ENCODE results near the gene EGR2. TPM values are rescaled to one million over a fixed set of nuclear protein-coding genes. Genes with fewer than 3 reads are reported as not detected.

EGR2 gene
- total RNA-seq, 1 donor from 2014 or later: 6.5 TPM

GRCh38 chr10:62804356-62805230 is 11.6 kb downstream of the EGR2 start, which contains the start of gene ADO:
Gene ADO (plus strand): TSS chr10:62804720. CDS start chr10:62805060, 340 bp downstream.
- H3K9ac ChIP-seq: peak within 1 kb of the TSS; percentile 73
- DNase-seq (ENCODE audit: low spot score): peak; percentile 96
- H3K4me1 Mint-ChIP-seq: peaks cover 37% of the 10 kb centered on the region
- no peaks in the 10 kb centered on the region for H3K27me3 ChIP-seq
- H3K9me3 ChIP-seq (ENCODE audit: low read depth): no peaks in the 10 kb centered on the region
- peaks cover 37% of the 10 kb centered on the region for H3K4me1 ChIP-seq
- H3F3A ChIP-seq (ENCODE audit: low read depth): peaks cover 21% of the 10 kb centered on the region
- H3K79me2 ChIP-seq (ENCODE audit: low read depth): peaks cover 47% of the 10 kb centered on the region
- peaks cover 45% of the 10 kb centered on the region for H4K20me1 ChIP-seq (ENCODE audit: low read depth)
- peak within 1 kb of the TSS; percentile 96 for H3K4me3 Mint-ChIP-seq
- H3K9me3 Mint-ChIP-seq: no peaks in the 10 kb centered on the region
- peak within 1 kb of the TSS; percentile 99 for H3K27ac Mint-ChIP-seq
- no peaks in the 10 kb centered on the region for H3K36me3 ChIP-seq
- H3K4me2 ChIP-seq: peak within 1 kb of the TSS; percentile 90
- peak within 1 kb of the TSS; percentile 87 for H2AFZ ChIP-seq (replicated peaks)
- H3K27ac ChIP-seq: peak within 1 kb of the TSS; percentile 74
- H3K4me3 ChIP-seq: peak within 1 kb of the TSS; percentile 76
- H3K36me3 Mint-ChIP-seq: peaks cover 5% of the 10 kb centered on the region
- no peak for TF ChIP-seq EZH2phosphoT487 (IDR thresholded peaks at IDR 0.05)
- TF ChIP-seq CTCF (IDR thresholded peaks at IDR 0.05): no peak
- TF ChIP-seq EZH2 (IDR thresholded peaks at IDR 0.05): no peak
- H3K27me3 Mint-ChIP-seq (ENCODE audit: insufficient read depth, low read depth): no peaks in the 10 kb centered on the region

- Histone ChIP-seq H3K9me3 (ENCODE audit: low read depth) (no peaks in the 10 kb centered on the region), H2AFZ (replicated peaks) (peak overlapping the region; percentile 87), H3F3A (ENCODE audit: low read depth) (peaks cover 21% of the 10 kb centered on the region), H3K9ac (peak overlapping the region; percentile 34), H4K20me1 (ENCODE audit: low read depth) (peaks cover 38% of the 10 kb centered on the region), H3K79me2 (ENCODE audit: low read depth) (peaks cover 39% of the 10 kb centered on the region), H3K4me3 (peak overlapping the region; percentile 76), H3K4me1 (peaks cover 39% of the 10 kb centered on the region), H3K27ac (no peak overlapping the region), H3K36me3 (no peaks in the 10 kb centered on the region), H3K4me2 (peak overlapping the region; percentile 90), H3K27me3 (no peaks in the 10 kb centered on the region)
- Mint-ChIP-seq H3K27ac (peak overlapping the region; percentile 99), H3K27me3 (ENCODE audit: insufficient read depth, low read depth) (no peaks in the 10 kb centered on the region), H3K36me3 (peaks cover 5% of the 10 kb centered on the region), H3K9me3 (no peaks in the 10 kb centered on the region), H3K4me1 (peaks cover 37% of the 10 kb centered on the region), H3K4me3 (peak overlapping the region; percentile 96)
- no peak for TF ChIP-seq EZH2 (IDR thresholded peaks at IDR 0.05)
- TF ChIP-seq EZH2phosphoT487 (IDR thresholded peaks at IDR 0.05): no peak
- no peak for TF ChIP-seq CTCF (IDR thresholded peaks at IDR 0.05)
- no peak for DNase-seq (ENCODE audit: low spot score)
Observed at GRCh38 chr10:62803724-62804355, 12.3 kb downstream of the EGR2 start.

GRCh38 chr10:62801871-62802270 is 14.3 kb downstream of the EGR2 start:
- Histone ChIP-seq H2AFZ (replicated peaks) (no peak overlapping the region), H3K4me1 (peaks cover 31% of the 10 kb centered on the region), H3K27me3 (no peaks in the 10 kb centered on the region), H3K79me2 (ENCODE audit: low read depth) (peaks cover 20% of the 10 kb centered on the region), H3K36me3 (no peaks in the 10 kb centered on the region), H3K4me3 (no peak overlapping the region), H3K9ac (no peak overlapping the region), H3K9me3 (ENCODE audit: low read depth) (no peaks in the 10 kb centered on the region), H4K20me1 (ENCODE audit: low read depth) (peaks cover 18% of the 10 kb centered on the region), H3F3A (ENCODE audit: low read depth) (peaks cover 21% of the 10 kb centered on the region), H3K4me2 (no peak overlapping the region), H3K27ac (no peak overlapping the region)
- no peaks in the 10 kb centered on the region for H3K27me3 Mint-ChIP-seq (ENCODE audit: insufficient read depth, low read depth)
- peaks cover 18% of the 10 kb centered on the region for H3K4me1 Mint-ChIP-seq
- H3K4me3 Mint-ChIP-seq: no peak overlapping the region
- H3K36me3 Mint-ChIP-seq: peaks cover 2% of the 10 kb centered on the region
- H3K9me3 Mint-ChIP-seq: no peaks in the 10 kb centered on the region
- TF ChIP-seq EZH2 (IDR thresholded peaks at IDR 0.05) (no peak), CTCF (IDR thresholded peaks at IDR 0.05) (no peak), EZH2phosphoT487 (IDR thresholded peaks at IDR 0.05) (no peak)
- DNase-seq (ENCODE audit: low spot score): no peak
- H3K27ac Mint-ChIP-seq: no peak overlapping the region
